Suprapubic skin (tissue), 3 donors: ENCODE measurements around the gene SLC38A10.

ENCODE experiments used
- POLR2A ChIP-seq, 2 donors: fragments of 450-650 bp; IDR thresholded peaks; one replicate each; pipeline ENCODE4 v1.6.1; 2017; ENCODE audit warnings: antibody characterized with exemption in 2 of 2, mild to moderate bottlenecking in 2 of 2, moderate library complexity in 2 of 2
- TF ChIP-seq, protein P1 (sequence below), 2 donors: fragments of 200-600 bp in 1 of 2; fragments of 450-650 bp in 1 of 2; sonication (generic) in 1 of 2; IDR thresholded peaks; one replicate each; pipeline ENCODE4 v1.5.1; 2016 to 2019; ENCODE audit warnings: antibody characterized with exemption in 2 of 2, mild to moderate bottlenecking in 1 of 2, moderate library complexity in 1 of 2

GRCh38 chr17:81208651-81209050 lies 86.5 kb downstream of the SLC38A10 start:
- TF ChIP-seq, protein P1, sequence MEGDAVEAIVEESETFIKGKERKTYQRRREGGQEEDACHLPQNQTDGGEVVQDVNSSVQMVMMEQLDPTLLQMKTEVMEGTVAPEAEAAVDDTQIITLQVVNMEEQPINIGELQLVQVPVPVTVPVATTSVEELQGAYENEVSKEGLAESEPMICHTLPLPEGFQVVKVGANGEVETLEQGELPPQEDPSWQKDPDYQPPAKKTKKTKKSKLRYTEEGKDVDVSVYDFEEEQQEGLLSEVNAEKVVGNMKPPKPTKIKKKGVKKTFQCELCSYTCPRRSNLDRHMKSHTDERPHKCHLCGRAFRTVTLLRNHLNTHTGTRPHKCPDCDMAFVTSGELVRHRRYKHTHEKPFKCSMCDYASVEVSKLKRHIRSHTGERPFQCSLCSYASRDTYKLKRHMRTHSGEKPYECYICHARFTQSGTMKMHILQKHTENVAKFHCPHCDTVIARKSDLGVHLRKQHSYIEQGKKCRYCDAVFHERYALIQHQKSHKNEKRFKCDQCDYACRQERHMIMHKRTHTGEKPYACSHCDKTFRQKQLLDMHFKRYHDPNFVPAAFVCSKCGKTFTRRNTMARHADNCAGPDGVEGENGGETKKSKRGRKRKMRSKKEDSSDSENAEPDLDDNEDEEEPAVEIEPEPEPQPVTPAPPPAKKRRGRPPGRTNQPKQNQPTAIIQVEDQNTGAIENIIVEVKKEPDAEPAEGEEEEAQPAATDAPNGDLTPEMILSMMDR (IDR thresholded peaks at IDR 0.05) = no peak
- no peak for TF ChIP-seq POLR2A (IDR thresholded peaks at IDR 0.05)
